NCI-H226 (cell line): ENCODE data around the gene EDAR.

Source experiments
- DNase-seq: peaks from one replicate; pipeline ENCODE4 v3.0.0-alpha.2; 2015

EDAR gene

DNA sequence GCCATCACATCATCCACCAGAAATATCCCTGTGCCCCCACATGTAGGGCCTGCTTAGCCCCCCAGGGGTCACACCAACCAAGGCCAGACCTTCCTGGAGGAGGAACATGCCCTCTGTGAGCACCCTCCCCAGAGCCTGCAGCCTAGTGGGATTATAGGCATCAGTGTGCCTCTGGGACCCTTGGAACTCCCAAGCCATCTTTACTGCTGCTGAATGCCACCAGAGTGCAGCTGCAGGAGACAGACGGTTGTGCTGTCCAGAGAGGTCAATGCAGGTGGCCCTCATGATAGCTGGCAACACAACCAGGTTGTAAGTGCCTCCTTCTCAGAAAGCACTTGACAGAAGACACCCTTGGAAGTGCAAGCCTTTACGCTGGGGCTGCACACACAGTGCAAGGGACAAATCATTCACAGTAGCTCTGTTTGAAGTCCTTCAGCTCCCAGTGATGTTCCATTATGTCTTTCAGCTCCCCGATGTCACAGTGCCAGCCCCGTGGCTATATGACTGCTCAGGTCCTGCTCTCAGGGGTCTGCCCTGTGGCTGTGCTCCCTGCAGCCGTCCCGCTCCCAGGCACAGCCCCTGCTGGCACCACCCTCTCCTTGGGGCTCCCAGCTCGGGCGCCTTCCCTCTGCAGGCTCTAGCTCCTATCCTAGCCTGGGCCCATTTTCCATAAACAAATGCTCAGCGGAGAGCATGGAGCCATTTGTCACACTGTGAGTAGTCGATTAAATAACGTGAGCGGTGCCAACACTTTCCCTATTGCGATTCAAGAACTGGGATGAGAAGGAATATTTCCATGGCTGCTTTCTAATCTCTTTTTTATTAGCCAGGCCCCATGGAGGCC is 65.1 kb downstream of the EDAR start:
- DNase-seq = no peak

DNA sequence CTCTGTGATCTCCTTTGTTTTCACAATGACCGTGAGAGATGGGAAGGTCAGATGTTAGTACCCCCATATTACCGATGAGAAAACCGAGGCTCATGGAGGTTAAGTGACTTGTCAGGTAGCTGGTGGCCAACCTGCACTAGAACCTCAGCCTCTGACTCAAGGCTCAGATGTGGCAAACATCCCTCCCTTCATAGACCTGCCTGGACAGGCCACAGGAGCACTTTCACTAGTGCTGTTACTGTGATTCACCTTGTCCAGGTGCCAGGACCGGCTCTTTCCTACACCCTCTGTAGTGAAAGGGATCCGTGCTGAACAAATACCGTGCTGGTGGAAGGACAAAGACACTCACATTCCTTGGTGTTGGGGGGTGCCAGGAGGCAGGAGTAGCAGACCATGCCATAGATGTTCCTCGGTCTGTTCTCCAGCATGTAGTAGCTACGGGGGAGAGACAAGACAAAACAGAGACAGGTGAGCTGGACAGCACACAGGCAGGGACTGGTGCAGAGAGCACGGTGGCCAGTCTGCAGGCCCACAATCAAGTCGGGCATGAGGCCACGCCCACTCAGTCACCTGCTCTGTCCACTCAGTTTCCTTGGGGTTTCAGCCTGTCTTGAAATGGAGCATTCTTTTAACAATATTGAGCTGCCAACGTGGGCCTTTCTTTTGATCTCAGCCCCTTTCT is 65.9 kb downstream of the EDAR start:
- no peak for DNase-seq

DNA sequence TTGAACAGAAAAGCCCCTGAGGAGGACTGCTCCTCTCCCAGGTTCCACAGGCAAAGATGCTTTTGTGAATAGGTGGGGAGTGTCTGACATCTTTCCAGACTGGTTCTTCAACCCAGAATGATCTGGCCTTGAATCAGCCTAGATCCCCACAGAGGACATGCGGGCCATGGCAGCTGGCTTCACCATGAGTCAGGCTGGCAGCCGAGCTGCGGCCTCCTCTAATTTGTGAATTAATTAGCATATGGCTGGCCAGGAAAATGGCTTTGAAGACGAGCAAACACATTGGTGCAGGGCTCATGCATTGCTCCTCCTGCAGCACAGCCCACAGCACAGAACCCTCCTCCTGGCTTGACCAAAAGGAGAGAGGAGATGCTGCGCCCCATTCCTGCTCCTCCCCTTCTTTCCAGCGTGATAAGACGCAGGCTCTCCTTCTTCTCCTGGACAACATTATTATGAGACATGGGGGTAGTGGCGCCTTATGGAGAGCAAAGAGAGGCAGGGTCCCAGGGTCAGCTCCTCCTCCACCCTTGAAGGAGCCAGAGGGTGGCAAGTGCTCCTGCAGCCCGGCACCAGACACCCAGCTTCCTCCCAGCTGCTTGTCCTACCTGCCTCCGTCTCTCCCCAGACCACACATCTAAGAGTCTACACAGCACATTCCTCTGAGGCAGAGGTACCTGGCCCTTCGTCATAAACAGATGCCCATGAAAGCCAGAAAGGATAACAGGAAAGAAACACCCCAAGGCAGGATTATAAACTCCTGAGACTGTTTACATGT is 66.7 kb downstream of the EDAR start:
- DNase-seq = no peak

DNA sequence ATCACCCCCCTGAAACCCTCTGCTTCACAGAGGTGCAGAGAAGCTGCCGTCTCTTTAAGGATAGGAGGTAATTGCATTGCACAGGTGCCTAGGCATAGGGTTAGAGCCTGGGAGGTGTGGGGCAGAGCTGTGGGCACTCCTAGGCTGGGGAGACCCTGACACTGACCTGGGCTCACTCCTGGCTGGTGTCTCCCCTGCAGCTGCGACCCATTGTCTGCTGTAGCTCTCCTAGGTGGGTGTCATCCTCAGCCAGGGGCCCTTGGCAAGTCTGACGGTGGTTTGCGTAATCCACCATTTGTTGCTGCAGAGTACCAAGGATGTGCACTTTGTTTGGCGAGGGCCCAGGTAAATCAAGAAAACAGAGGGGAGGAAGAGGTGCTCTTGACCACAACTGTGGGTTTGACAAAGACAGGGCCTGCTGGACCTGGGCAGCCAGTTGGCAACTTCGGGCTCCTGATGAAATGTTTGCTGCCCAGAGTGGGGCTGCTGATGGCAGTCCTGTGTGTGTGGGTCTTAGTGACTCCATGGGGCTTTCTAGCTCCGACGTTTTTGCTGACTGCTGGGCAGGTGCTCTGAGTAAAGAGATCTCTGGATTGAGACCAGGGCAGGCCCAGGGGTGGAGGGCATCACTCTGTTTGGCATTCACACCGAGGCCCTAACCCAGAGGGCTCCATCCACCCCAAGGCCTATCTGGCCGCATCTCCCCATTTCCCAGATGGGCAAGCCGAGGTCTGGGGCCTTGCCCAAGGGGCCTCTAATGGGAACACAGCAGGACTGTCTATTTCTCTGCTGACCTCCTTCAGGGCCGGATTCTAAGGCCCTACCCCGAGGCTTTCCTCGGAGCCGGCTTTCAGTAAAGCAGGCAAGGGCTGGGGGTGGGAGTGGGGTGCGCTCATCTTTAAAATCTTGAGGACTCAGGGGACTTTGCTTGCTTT is 67.7 kb downstream of the EDAR start:
- no peak for DNase-seq

DNA sequence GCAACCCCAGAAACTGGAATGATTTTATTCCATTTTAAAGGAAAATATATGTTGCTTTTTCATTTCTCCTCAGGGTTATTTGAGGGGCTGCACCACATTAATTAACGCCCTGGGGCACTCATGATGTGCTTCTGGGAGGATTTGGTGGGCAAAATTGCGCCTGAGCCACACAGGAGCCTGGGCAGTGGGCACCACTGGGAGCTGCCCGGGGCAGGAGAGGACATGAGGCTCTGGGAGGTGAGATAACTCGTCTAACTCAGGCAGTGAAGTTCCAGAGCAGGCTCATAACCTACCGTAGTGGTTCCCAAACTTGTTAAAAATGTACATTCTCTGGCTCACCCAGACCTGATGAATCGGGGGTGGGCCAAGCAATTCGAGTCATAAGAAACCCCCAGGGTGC is 68.3 kb downstream of the EDAR start:
- DNase-seq = no peak

DNA sequence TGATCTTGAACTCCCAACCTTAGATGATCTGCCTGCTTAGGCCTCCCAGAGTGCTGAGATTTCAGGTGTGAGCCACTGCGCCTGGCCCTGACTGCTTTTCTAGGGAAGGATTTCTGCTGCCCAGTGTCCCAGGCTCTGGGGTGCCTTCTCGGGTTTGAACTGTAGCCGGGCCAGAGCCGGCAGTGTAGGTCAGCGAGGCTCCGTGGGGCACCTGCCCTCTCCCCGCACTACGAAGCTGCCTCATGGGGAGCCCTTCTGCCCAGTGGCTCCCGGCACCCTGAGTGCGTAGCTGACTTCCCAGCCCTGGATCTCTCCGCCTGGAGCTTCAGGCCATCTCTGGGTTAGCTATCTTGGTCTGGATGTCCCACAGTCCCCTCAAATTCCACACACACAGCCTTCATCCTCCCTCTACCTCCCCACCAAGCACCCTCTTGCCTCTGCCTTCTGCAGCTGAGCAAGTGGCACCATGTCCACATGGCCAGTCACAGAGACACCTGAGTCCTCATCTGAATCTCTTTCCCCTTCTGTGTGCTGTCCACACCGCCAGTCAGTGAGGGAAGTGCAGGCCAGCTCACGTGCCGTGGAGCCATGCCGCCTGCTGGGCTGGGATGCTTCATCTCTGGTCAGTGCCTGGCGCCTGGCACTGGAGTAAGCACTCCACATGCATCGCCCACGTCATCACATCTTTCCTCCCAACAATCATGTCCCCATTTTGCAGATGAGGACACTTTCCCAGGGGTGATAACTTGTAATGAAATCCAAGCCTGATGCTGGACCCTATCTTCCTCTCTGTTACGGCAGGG is 69.2 kb downstream of the EDAR start:
- DNase-seq = no peak

DNA sequence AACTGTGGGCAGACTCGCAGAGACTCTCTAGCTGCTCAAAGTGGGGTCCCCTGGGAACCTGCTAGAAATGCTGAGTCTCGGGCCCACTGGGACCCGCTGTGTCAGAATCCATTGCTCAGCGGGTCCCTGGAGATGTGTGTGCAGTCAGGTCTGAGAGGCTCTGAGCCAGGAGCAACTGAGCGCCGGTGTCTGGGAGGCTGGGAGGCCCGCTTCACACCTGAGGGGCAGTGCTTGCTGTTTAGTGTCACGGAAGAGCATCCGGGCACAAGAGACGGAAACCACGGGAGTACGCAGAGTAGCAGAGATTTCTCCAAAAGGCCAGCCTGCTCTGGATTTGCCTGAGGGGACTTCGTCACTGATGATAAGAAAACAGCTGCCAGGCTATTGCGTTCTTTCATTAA is 70.1 kb downstream of the EDAR start:
- no peak for DNase-seq

DNA sequence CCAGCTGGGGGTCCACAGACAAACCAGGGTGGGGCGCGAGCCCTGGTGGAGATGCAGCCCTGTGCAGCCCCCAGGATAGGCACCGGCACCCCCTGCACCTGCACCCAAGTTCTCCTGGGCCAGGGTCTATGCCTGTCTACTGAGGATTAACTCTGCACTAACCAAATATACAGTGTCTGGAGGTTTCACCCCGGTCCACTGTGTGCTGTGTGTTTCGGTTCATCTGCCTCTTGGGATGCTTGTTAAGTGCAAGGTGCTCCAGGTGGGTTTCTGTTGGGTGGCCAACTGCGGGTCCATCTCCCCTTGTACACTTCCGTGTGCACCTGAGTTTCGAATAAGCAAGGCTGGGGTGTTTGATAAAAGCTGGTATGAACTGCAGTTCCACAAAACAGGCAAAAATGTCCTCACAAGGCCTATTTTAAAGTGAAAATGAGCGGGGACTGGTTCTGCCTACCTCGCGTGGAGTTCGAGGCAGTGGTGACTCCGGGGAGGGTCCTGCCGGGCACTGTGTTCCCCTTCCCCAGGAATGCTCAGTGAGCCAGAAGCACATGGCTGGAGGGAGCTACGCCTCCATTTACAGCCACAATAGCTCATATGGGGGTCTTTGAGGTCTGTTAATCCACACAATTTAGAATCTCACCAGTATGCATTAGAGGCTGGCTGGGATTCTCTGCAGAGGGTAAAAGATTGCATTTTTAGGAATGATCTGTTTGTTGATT is 70.7 kb downstream of the EDAR start:
- no peak for DNase-seq

DNA sequence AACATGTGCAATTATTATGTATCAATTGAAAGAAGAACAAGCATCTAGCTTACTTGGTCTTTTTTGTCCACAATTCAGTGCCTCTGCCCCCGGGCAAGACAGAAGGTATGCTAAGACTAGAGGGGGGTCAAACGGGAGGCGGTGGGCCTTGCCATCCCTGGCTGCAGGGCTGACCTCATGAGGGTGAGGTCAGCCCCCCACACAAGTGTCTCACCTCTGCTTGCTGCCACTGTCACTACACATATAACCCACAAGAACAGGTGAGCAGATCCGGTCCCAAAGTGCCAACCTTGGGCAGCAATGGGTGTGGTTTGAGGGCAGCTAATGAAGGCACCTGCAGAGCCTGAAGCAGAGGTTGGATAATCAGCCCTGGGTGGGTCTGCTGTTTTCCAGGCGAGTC is 71.5 kb downstream of the EDAR start:
- no peak for DNase-seq

DNA sequence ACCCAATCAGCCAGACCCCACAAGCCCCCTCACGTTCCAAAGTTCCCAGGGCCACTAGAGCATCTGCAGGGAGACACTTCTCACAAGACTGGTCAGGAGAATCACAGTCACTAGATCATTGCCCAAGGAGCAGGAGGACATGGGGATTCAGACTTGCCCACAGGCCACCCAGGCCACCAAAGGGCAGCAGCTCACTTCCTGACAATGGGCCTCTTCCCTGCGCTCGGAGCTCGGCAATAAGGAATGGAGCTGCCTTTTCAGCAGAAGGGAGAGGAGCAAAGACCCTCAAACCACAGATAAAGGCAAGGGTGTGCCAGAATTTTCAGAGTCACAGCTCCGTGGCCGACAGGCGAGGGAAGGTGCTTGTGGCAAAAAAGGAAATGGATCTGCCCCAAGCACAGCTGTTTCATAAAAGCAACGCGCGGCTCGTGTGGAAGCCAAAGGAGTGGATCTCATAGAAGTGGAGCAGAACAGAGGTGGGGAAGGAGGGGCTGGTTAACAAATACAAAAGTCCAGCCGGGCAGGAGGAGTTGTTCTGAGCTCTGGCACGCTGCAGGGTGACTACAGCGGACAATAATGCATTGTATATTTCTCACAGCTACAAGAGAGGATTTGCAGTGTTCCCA is 72.1 kb downstream of the EDAR start:
- DNase-seq = no peak

DNA sequence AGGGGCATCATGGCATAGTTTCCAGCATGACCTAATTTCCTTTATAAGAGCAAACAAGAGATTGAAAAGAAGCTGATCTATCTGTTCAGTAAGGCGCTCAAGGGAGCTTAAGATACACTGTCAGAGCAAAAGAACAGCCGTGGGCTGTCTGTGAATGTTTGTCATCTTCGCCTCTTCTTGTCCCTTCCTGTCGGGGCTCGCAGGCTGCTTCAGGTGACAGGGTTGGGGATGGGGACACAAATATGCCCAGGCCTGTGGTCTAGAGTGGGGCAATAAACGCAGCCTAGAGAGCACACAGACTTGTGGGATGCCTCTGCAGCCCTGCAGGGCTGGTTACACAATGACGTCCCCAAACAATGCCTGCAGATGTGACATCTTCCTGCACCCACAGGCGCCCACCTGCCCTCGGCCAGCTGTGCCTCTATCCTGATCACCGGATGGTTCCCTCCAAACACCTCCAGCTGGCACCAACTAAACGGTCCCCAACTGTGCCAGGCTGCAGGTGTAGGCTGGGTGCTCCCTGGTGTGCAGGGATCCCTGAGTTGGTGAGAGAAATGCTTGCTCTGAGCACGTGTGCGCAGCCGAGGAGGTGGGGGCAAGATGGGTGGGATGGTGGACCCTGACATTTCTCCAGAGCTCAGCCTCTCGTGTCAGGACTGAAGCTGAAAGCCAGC is 72.8 kb downstream of the EDAR start:
- DNase-seq = no peak

DNA sequence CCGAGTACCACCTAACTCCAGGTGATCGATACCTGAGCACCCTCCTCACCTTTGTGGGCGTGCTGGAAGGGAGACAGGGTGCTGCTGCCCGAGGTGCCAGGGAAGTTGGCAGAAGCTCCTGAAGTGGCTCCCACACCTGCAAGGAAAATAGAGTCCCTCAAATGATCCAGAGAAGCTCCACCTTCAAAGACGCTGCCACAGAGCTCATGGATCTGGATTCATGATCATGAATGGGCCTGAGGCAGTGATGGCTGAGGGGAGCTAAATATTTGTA is 76.5 kb downstream of the EDAR start:
- DNase-seq = no peak

DNA sequence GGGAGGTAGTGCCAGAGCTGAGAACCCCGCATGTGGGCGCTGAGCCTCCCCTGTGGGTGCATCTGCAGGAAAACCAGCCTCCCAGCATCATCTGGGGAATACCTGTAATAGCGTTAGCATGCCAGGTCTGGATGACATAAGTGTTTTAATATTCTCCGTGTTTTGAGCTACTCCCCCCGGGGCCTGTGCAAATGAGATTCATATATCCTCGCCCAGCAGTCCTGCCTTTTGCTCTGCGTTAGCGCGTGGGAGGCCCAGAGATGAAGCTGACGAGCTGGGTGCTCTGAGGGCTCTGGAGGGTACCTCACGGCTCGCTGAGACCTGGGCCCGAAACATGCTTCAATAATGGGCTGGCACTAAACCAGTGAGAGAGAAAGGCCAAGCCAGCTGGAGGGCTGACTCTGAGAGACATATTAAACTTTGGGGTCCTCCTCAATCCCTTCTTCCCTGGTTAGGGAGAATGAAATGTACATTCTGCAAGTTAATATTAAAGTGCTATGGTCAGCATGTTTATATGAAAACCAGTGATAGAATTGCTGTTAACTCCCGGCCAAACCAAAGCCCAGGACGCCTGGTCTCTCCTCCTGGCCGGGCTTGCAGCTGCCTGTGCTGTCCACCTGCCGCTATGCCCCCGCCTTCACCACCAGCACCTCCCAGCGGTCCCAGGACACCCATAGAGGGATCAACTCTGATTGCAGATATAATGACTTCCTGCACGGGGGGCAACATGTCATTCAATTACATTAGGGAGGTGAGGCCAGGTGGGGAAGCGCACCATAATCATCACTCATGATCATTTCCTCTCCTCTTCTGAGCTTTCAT is 77.0 kb downstream of the EDAR start:
- DNase-seq = no peak

DNA sequence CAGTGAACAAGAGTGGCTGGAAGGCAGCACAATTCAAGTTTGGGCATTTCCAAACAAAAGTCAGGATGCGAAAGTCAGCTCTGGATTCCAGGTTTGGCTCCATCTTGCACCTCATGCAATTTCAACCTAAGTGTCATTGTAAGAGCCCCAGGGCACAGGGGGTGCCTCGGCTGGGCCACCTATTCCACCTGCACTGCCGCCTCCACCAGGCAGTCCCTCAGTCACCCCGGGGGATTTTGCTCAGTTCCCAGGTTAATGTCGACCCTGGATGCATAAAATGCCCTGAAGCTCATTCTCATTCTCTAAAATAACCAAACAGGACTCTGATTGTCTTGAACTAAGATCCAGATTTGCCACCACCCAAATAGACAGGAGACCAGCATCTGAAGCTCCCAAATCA is 77.6 kb downstream of the EDAR start:
- DNase-seq = no peak

DNA sequence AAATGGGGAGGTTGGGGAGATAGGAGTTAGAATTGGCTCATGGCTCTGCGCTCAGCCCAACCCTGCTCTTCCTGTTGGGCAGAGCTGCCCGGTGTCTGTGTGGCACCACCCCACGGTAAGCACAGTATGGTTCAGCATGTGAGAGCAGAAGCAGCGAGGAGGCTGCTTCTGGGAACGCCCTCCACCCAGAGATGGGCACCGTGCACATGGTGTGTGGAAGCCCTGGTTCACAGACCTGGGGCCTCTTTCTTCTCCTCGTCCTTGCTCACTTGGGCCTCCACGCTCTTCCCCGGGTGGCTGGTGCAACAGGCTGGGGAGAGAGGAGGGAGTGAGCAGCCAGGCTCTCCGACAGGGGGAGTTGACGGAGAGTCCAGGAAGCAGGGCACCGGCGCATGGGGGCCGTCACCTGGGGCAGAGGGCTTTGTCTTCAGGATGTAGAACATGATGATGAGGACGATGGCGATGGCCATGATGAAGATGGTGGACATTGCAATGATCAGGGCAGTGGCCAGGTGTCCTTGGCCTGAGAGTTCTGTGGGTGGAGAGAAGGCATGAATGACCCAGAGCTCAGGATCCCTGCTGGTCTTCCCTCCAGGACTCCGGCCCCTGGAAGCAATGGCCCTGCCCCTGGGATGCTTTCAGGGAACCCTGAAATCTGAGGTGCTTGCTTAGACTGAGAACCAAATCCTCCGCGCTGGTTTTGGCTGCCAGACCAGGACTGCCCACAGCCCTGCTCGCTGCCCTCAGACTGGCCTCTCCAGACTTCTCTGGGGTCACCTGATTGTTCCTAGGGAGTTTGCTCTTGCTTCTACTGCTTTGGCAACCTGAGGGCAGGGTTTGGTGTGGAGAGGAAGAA is 78.3 kb downstream of the EDAR start:
- no peak for DNase-seq

DNA sequence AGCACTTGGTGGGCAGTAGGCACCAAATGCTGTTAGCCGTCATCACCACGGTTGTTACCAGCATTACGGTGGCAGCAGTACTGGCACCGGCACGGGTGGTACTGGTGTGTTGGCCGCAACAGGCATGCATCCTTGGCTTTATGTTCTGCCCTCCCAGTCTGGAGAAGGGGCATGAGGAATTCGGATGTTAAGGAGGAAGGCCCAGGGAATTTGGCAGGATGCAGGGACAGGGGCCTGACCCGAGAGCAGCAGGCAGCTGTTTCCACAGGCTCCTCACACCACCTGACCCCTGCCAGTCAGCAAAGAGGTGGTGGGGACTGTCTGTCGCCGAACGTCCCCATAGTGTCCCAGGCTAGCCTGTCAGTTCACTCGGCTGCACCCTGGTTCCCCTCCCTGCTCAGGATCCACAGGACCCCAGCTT is 79.0 kb downstream of the EDAR start:
- no peak for DNase-seq

DNA sequence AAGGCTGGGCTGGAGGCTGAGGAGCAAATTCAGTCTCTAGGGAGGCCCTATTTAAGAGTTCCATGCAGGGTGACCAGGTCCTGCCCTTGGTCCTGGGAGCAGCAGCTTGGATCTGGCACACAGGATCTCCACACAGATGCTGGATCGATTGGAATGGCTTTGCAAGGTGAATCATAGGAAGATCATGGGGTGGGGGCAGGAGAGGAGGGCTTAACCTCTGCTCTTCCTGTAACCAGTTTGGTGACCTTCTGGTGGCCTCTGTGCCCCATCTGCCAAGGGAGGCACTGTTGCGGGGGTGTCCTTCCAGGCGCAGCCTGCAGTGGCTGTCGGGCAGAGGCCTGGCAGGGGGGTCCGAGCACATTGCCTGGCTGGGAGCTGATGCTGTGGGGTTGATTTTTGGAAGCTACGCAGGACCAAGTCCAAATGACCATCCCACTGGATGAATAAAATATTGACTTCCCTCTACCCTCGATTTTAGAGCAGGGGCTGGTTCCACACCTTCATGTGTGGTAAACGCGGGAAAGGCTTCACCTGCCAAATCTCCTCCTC is 79.7 kb downstream of the EDAR start:
- no peak for DNase-seq

DNA sequence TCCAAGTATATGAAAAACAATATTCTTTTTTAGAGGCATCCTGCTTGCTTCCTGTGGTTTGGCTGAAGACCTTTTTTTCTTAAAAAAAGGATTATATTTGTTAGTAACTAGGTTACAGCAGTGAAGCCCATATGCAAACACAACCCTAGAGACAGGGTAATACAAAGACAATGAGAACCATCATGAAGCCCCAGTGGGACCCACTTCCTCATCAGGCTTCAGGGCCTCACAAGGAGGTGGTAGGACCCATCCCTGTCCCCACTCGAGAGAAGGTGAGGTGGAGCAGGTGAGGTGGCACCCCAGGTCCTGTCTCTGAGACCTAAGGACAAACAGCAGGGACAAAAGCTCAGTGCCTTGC is 80.3 kb downstream of the EDAR start:
- DNase-seq = no peak
